ENCODE measurements around the gene DNAH14.

The DNAH14 gene

GRCh38 chr1:225408249-225408648 lies 478.8 kb downstream of the DNAH14 start:
- DNase-seq (ENCODE audit: low read depth), result no peak

- no peak for DNase-seq (ENCODE audit: low read depth)
Observed at GRCh38 chr1:225409051-225409450, 479.6 kb downstream of the DNAH14 start.

GRCh38 chr1:225410036-225410435 lies 480.6 kb downstream of the DNAH14 start:
- no peak for DNase-seq (ENCODE audit: low read depth)

GRCh38 chr1:225412321-225412720 lies 482.8 kb downstream of the DNAH14 start:
- DNase-seq (ENCODE audit: low read depth), result no peak

GRCh38 chr1:225412803-225413351 lies 483.4 kb downstream of the DNAH14 start:
- no peak for DNase-seq (ENCODE audit: low read depth)

GRCh38 chr1:225413708-225414375 lies 484.4 kb downstream of the DNAH14 start:
- DNase-seq (ENCODE audit: low read depth), result no peak

- DNase-seq (ENCODE audit: low read depth), result no peak
Observed at GRCh38 chr1:225415307-225415706, 485.8 kb downstream of the DNAH14 start.

- DNase-seq (ENCODE audit: low read depth), result no peak
Observed at GRCh38 chr1:225415967-225416745, 486.7 kb downstream of the DNAH14 start.

GRCh38 chr1:225418059-225418458 lies 488.6 kb downstream of the DNAH14 start:
- no peak for DNase-seq (ENCODE audit: low read depth)

GRCh38 chr1:225418598-225418997 lies 489.1 kb downstream of the DNAH14 start:
- no peak for DNase-seq (ENCODE audit: low read depth)

- DNase-seq (ENCODE audit: low read depth), result no peak
Observed at GRCh38 chr1:225422031-225422605, 492.6 kb downstream of the DNAH14 start.

GRCh38 chr1:225422795-225423517 lies 493.5 kb downstream of the DNAH14 start:
- DNase-seq (ENCODE audit: low read depth), result peak; percentile 12

GRCh38 chr1:225423518-225423855 lies 494.0 kb downstream of the DNAH14 start:
- DNase-seq (ENCODE audit: low read depth), result no peak

- peak; percentile 79 for DNase-seq (ENCODE audit: low read depth)
Observed at GRCh38 chr1:225424562-225425200, 495.2 kb downstream of the DNAH14 start.

GRCh38 chr1:225425201-225425786 lies 495.8 kb downstream of the DNAH14 start:
- DNase-seq (ENCODE audit: low read depth), result peak; percentile 63

GRCh38 chr1:225426395-225427234 lies 497.1 kb downstream of the DNAH14 start:
- peak; percentile 44 for DNase-seq (ENCODE audit: low read depth)

GRCh38 chr1:225427235-225428067 lies 498.0 kb downstream of the DNAH14 start, which contains the start of gene LBR:
TSS of gene LBR (minus strand) at chr1:225428038. CDS start at chr1:225424075, 3,963 bp downstream.
- DNase-seq (ENCODE audit: low read depth), result peak; percentile 52

- peak; percentile 89 for DNase-seq (ENCODE audit: low read depth)
Observed at GRCh38 chr1:225428068-225428880, 498.8 kb downstream of the DNAH14 start.

Data from EH (cell line).